PC-9 (cell line): ENCODE results near the gene UROD.

Source experiments
- EZH2 ChIP-seq: fragments of 200-600 bp; sonication (generic); IDR thresholded peaks from 2 replicates; pipeline ENCODE4 v1.8.0; 2017; ENCODE audit warnings: antibody characterized with exemption, low read depth
- TF ChIP-seq, protein P1 (sequence below): fragments of 200-600 bp; sonication (generic); conservative IDR thresholded peaks from 2 replicates; pipeline ENCODE4 v1.6.1; 2017; ENCODE audit warnings: mixed run types, antibody characterized with exemption, mild to moderate bottlenecking, moderate library complexity

DNA sequence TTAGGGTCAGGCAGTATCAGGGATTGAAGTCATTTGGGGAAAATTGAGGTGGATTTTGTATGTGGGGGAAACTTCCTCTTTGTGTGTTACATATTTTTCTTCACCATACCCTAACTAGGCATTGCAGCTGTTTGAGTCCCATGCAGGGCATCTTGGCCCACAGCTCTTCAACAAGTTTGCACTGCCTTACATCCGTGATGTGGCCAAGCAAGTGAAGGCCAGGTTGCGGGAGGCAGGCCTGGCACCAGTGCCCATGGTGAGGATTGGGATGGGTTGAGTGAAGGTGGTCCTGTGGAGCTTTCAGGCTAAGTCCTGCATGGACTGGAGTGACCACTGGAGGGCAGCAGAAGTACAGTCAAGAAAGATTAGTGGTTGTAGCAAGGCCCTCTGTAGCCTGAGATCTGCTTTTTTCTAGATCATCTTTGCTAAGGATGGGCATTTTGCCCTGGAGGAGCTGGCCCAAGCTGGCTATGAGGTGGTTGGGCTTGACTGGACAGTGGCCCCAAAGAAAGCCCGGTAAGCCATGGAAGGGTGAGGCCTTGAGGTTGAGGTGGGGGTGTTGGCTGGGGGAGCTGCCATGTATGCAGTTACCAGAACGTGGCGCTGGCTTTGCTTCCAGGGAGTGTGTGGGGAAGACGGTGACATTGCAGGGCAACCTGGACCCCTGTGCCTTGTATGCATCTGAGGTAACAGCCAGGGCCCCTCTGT is 2.4 kb downstream of the UROD start:
- TF ChIP-seq, protein P1, sequence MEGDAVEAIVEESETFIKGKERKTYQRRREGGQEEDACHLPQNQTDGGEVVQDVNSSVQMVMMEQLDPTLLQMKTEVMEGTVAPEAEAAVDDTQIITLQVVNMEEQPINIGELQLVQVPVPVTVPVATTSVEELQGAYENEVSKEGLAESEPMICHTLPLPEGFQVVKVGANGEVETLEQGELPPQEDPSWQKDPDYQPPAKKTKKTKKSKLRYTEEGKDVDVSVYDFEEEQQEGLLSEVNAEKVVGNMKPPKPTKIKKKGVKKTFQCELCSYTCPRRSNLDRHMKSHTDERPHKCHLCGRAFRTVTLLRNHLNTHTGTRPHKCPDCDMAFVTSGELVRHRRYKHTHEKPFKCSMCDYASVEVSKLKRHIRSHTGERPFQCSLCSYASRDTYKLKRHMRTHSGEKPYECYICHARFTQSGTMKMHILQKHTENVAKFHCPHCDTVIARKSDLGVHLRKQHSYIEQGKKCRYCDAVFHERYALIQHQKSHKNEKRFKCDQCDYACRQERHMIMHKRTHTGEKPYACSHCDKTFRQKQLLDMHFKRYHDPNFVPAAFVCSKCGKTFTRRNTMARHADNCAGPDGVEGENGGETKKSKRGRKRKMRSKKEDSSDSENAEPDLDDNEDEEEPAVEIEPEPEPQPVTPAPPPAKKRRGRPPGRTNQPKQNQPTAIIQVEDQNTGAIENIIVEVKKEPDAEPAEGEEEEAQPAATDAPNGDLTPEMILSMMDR, result peak; percentile 93
- TF ChIP-seq EZH2, result no peak
